ENCODE results near the gene ZNF142.

ZNF142 gene

GRCh38 chr2:218663901-218664300, 4.5 kb upstream of the ZNF142 start:
- TF ChIP-seq CTCF (IDR thresholded peaks at IDR 0.05) = no peak

GRCh38 chr2:218662827-218663226, 3.4 kb upstream of the ZNF142 start:
- no peak for TF ChIP-seq CTCF (IDR thresholded peaks at IDR 0.05)

GRCh38 chr2:218662377-218662776, 3.0 kb upstream of the ZNF142 start:
- TF ChIP-seq CTCF (IDR thresholded peaks at IDR 0.05) = no peak

- no peak for TF ChIP-seq CTCF (IDR thresholded peaks at IDR 0.05)
Measured at GRCh38 chr2:218659988-218660358, 550 bp upstream of the ZNF142 start.

- peak; percentile 50 for TF ChIP-seq CTCF (IDR thresholded peaks at IDR 0.05)
Measured at GRCh38 chr2:218658671-218659257, 659 bp downstream of the ZNF142 start.

GRCh38 chr2:218655751-218656150, 3.7 kb downstream of the ZNF142 start:
- TF ChIP-seq CTCF (IDR thresholded peaks at IDR 0.05) = no peak

GRCh38 chr2:218648787-218649100, 10.7 kb downstream of the ZNF142 start:
- peak; percentile 33; the same call in 1 of the 2 replicates for TF ChIP-seq CTCF (IDR thresholded peaks at IDR 0.05)

Measured in LNCAP (cell line).